Astrocyte of the spinal cord (primary cell): ENCODE measurements around the gene IRX3.

ENCODE experiments used
- DNase-seq: peaks from one replicate; pipeline ENCODE4 v3.0.0; 2011; ENCODE audit warnings: low read depth, low spot score
- H3K4me3 ChIP-seq: 2 replicates; pipeline ENCODE4 v1.5.1; 2011; ENCODE audit warnings: low read depth, mild to moderate bottlenecking, low read length, moderate library complexity
- CTCF ChIP-seq: IDR thresholded peaks from 2 replicates; pipeline ENCODE4 v1.5.1; 2012; ENCODE audit warnings: low read depth, mild to moderate bottlenecking, low read length, inconsistent platforms
- in situ Hi-C: cut with HindIII; loops from 2 replicates; pipeline ENCODE4 v1.10.0; 2017; ENCODE audit warnings: low sequenced_read_pairs

The IRX3 gene

GRCh38 chr16:54245788-54246453, 40.7 kb downstream of the IRX3 start:
- no peak overlapping the region for H3K4me3 ChIP-seq
- in situ Hi-C loops, result no loop called here
- TF ChIP-seq CTCF, result no peak
- no peak for DNase-seq

GRCh38 chr16:54244061-54244886, 42.3 kb downstream of the IRX3 start:
- DNase-seq, result no peak
- in situ Hi-C loops, result no loop called here
- H3K4me3 ChIP-seq, result no peak overlapping the region
- TF ChIP-seq CTCF, result no peak

DNA sequence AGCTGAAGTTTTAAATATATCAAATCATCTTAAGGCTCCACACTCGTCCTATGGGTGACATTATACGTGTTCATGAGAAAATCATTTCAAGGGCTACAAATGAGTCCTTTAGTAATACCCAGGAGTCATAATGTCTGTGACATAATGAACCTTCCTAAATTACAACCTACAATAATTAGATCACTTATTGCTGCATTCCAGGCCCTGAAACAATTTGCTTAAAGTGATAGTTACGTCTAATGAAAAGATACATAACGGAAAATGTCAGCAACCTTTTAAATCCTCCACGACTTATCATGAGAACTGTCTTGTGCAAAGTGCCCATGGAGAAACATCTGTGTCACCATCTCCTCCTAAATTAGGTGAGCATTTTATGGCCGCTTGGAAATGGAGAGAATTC, 43.4 kb downstream of the IRX3 start:
- in situ Hi-C loops, result no loop called here
- no peak for DNase-seq
- no peak for TF ChIP-seq CTCF
- no peak overlapping the region for H3K4me3 ChIP-seq

DNA sequence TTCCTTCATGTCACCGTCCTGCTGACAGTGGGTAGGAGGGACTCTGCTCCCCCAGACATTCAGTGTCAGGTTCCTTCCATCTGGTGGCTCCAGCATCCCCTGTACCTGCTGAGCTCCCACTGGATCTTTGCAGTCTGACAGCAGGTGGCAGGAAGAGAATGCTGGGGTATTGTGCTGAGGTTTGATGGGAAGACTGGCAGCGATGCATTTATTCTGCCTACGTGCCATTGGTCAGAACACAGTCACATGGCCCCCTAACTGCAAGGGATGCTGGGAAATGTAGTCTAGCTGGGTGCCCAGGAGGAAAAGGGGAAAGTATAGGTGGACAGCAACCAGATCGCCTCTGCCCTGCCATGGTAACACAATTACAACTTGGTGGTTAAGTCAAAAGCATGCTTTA, 44.4 kb downstream of the IRX3 start:
- no peak for TF ChIP-seq CTCF
- H3K4me3 ChIP-seq, result no peak overlapping the region
- no peak for DNase-seq
- in situ Hi-C loops, result no loop called here

GRCh38 chr16:54241525-54241924, 45.1 kb downstream of the IRX3 start:
- in situ Hi-C loops, result no loop called here
- no peak for DNase-seq
- TF ChIP-seq CTCF, result no peak
- H3K4me3 ChIP-seq, result no peak overlapping the region

GRCh38 chr16:54240271-54241129, 46.1 kb downstream of the IRX3 start:
- TF ChIP-seq CTCF, result no peak
- H3K4me3 ChIP-seq, result no peak overlapping the region
- no peak for DNase-seq
- in situ Hi-C loops, result no loop called here
